Activated CD8-positive, alpha-beta T cell treated with anti-CD3 and anti-CD28 coated beads, Interleukin-2, amount 10 ng/mL, durations not matched to agents 7 days and 5 days (primary cell): ENCODE results near the gene MKI67. TPM values are rescaled to one million over a fixed set of nuclear protein-coding genes. Genes with fewer than 3 reads are reported as not detected.
"Not testable (repeated sequence)": the region's sequence is repeated elsewhere in the genome, so short reads cannot be mapped to it uniquely, and the experiment has no call there.

Experiments used
- ATAC-seq: fragments of 150-1000 bp; cut with Tn5 transposase; one replicate; pipeline ENCODE4 v1.10.0; 2021; ENCODE audit warnings: moderate library complexity
- CTCF ChIA-PET: fragments of 350-600 bp; sonication (Branson Sonifier 250); formaldehyde crosslinking; loops from one replicate; lab custom pipeline; 2021; ENCODE audit warnings: antibody characterized with exemption; lab: Charles Lee
- POLR2A ChIA-PET: fragments of 350-600 bp; sonication (Branson Sonifier 250); formaldehyde crosslinking; loops from one replicate; lab custom pipeline; 2021; ENCODE audit warnings: antibody characterized with exemption; lab: Charles Lee
- DNase-seq: peaks from one replicate; pipeline ENCODE4 v3.0.0-alpha.2; 2020
- H3K27ac Mint-ChIP-seq: one replicate; pipeline ENCODE4 v1.8.0; 2021; ENCODE audit warnings: mild to moderate bottlenecking, mixed read lengths
- H3K27me3 Mint-ChIP-seq: one replicate; pipeline ENCODE4 v1.8.0; 2021; ENCODE audit warnings: low read depth, mixed read lengths
- H3K36me3 Mint-ChIP-seq: one replicate; pipeline ENCODE4 v1.8.0; 2021; ENCODE audit warnings: low read depth, mixed read lengths
- H3K4me1 Mint-ChIP-seq: one replicate; pipeline ENCODE4 v1.8.0; 2021; ENCODE audit warnings: low read depth, mixed read lengths
- H3K4me3 Mint-ChIP-seq: one replicate; pipeline ENCODE4 v1.8.0; 2021; ENCODE audit warnings: mild to moderate bottlenecking, mixed read lengths
- H3K9me3 Mint-ChIP-seq: one replicate; pipeline ENCODE4 v1.8.0; 2022; ENCODE audit warnings: mixed read lengths; ENCODE audit not compliant: insufficient read depth
- total RNA-seq, 2 experiments: library from RNA; stranded (reverse); gene quantifications; one replicate each; pipeline ENCODE4 v1.2.3, GENCODE V29; 2021

The MKI67 gene
- total RNA-seq, 2 experiments from 2014 or later: 356 to 368 TPM

DNA sequence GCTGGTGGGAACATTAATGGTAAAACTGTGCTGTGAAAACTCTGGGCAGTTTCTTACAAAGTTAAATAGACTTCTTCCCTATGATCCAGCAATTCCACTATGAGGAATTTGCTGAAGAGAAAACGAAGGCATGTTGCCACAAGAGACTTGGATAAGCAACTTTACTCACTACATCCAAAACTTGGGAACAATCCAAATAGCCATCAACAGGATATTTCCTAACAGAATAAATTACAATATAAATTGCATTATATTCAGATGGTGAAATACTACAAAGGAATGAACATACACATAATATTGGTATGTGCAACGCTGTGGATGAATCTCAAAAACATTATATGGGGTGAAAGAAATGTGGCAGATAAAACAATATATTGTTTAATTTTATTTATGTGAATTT lies 21.4 kb upstream of the MKI67 start:
- no peak overlapping the region for H3K27ac Mint-ChIP-seq
- DNase-seq (no peak), ATAC-seq (no peak)
- H3K36me3 Mint-ChIP-seq: peaks cover 9% of the 10 kb centered on the region
- CTCF ChIA-PET: no interaction called here
- peaks cover under 1% of the 10 kb centered on the region for H3K27me3 Mint-ChIP-seq
- POLR2A ChIA-PET: no interaction called here
- no peak overlapping the region for H3K4me3 Mint-ChIP-seq
- peaks cover 12% of the 10 kb centered on the region for H3K9me3 Mint-ChIP-seq
- H3K4me1 Mint-ChIP-seq: peaks cover 33% of the 10 kb centered on the region

DNA sequence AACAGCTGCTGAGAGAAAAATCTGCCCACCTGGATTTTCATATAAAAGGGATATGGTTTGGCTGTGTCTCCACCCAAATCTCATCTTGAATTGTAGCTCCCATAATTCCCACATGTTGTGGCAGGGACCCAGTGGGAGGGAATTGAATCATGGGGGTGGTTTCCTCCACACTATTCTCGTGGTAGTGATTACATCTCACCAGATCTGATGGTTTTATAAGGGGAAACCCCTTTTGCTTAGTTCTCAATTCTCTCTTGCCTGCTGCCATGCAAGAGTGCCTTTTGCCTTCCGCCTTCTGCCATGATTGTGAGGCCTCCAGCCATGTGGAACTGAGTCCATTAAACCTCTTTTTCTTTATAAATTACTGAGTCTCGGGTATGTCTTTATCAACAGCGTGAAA lies 20.8 kb upstream of the MKI67 start:
- no peaks in the 10 kb centered on the region for H3K27me3 Mint-ChIP-seq
- ChIA-PET CTCF (interaction anchor here (0.9 to 1.2 kb wide), 2 partner anchors 32 to 69 kb away, joined by 3 read pairs; no protein-coding TSS in a partner anchor), POLR2A (no interaction called here)
- ATAC-seq: no peak
- peaks cover 33% of the 10 kb centered on the region for H3K4me1 Mint-ChIP-seq
- peaks cover 12% of the 10 kb centered on the region for H3K9me3 Mint-ChIP-seq
- peaks cover 9% of the 10 kb centered on the region for H3K36me3 Mint-ChIP-seq
- no peak for DNase-seq
- no peak overlapping the region for H3K4me3 Mint-ChIP-seq
- H3K27ac Mint-ChIP-seq: no peak overlapping the region

DNA sequence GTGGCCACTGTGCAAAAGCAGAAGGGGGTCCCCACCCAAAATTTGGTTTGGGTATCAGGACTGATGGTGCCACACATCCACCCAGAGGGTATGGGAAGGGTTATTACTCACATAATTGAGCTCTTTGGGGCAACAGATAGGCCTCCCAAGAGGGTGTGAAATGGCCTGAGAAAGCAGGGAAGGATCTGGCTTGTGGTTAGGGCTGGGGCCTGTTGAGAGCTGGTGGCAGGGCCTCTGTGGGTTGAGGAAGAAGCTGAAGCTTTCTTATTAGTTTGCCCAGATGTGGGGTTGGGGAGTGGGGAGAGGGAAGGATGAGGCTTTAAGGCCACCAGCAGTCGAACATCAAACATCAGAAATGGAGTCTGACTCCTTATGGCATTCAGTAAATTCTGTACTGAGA lies 18.3 kb upstream of the MKI67 start:
- Mint-ChIP-seq H3K4me3 (no peak overlapping the region), H3K27ac (peak overlapping the region; percentile 27), H3K36me3 (peaks cover 9% of the 10 kb centered on the region), H3K4me1 (peaks cover 33% of the 10 kb centered on the region), H3K27me3 (peaks cover 3% of the 10 kb centered on the region), H3K9me3 (peaks cover 12% of the 10 kb centered on the region)
- no peak for DNase-seq
- CTCF ChIA-PET: interaction anchor here (1.4 to 2.5 kb wide), 4 partner anchors 10 to 75 kb away, joined by 3 to 9 read pairs (median 4); no protein-coding TSS in a partner anchor
- POLR2A ChIA-PET: no interaction called here
- ATAC-seq: peak; percentile 23

DNA sequence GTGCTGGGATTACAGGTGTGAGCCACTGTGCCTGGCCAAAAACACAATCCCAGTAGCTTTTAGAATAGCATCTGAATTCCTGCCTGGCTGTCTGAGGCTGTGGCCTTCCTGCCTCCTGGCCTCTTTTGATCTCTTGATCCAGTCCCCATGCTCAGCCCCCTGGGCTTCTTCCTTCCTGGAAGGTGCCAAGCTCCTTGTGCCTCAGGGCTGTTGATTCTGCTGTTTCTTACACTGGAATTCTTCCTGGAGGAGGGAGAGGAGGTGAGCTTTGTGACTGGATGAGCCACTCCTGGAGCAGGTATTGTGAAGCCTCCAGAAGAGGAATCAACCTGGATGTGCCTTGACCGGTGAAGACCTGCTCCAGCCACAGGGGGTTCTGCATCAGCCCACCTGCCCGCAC lies 17.3 kb upstream of the MKI67 start:
- Mint-ChIP-seq H3K4me3 (no peak overlapping the region), H3K9me3 (peaks cover 12% of the 10 kb centered on the region), H3K27me3 (peaks cover 3% of the 10 kb centered on the region), H3K36me3 (peaks cover 9% of the 10 kb centered on the region), H3K27ac (no peak overlapping the region), H3K4me1 (peaks cover 33% of the 10 kb centered on the region)
- DNase-seq (no peak), ATAC-seq (no peak)
- CTCF ChIA-PET: interaction anchor here (1.1 to 2.5 kb wide), 6 partner anchors 10 to 74 kb away, joined by 3 to 9 read pairs (median 4); no protein-coding TSS in a partner anchor
- POLR2A ChIA-PET: interaction anchor here (0.6 kb wide), 1 partner anchor 29 kb away, joined by 4 read pairs; no protein-coding TSS in a partner anchor

DNA sequence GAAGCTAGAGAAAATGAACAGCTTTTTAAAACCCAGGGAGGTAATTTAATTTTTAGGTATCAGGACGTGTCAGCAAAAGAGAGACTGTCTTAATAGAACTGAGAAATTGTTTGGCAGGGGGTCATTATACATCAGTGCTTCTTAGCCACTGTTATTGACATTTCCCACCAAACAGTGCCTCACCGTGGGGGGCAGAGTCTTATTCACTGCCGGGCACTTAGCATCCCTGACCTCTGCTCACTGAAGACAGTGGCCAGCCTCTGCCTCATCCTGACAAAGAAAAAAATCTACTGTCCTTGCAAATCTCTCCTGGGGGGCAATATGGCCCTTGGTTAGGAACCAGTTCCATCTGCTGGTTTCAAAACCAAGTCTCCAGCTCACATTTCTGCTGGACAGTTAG lies 14.2 kb upstream of the MKI67 start:
- peaks cover 3% of the 10 kb centered on the region for H3K27me3 Mint-ChIP-seq
- no peak overlapping the region for H3K27ac Mint-ChIP-seq
- peaks cover 6% of the 10 kb centered on the region for H3K9me3 Mint-ChIP-seq
- peaks cover 19% of the 10 kb centered on the region for H3K4me1 Mint-ChIP-seq
- no peaks in the 10 kb centered on the region for H3K36me3 Mint-ChIP-seq
- ATAC-seq: no peak
- POLR2A ChIA-PET: no interaction called here
- CTCF ChIA-PET: no interaction called here
- DNase-seq: no peak
- no peak overlapping the region for H3K4me3 Mint-ChIP-seq

DNA sequence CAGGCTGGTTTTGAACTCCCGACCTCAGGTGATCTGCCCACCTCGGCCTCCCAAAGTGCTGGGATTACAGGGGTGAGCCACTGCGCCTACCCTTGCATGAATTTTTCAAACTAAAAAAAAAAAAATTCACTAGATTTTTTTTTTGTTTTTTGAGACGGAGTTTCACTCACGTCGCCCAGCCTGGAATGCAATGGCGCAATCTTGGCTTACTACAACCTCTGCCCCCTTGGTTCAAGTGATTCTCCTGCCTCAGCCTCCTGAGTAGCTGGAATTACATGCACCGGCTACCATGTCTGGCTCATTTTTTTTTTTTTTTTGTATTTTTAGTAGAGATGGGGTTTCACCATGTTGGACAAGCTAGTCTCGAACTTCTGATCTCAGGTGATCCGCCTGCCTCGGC lies 12.2 kb upstream of the MKI67 start:
- not testable (repeated sequence) for H3K4me3 Mint-ChIP-seq, H3K27me3 Mint-ChIP-seq, DNase-seq, H3K27ac Mint-ChIP-seq, ATAC-seq, H3K9me3 Mint-ChIP-seq, H3K4me1 Mint-ChIP-seq, H3K36me3 Mint-ChIP-seq
- POLR2A ChIA-PET: interaction anchor here (1.1 kb wide), 1 partner anchor 13 kb away, joined by 4 read pairs; no protein-coding TSS in a partner anchor
- CTCF ChIA-PET: interaction anchor here (1.0 to 2.5 kb wide), 4 partner anchors 11 to 103 kb away, joined by 4 to 9 read pairs (median 6); no protein-coding TSS in a partner anchor

DNA sequence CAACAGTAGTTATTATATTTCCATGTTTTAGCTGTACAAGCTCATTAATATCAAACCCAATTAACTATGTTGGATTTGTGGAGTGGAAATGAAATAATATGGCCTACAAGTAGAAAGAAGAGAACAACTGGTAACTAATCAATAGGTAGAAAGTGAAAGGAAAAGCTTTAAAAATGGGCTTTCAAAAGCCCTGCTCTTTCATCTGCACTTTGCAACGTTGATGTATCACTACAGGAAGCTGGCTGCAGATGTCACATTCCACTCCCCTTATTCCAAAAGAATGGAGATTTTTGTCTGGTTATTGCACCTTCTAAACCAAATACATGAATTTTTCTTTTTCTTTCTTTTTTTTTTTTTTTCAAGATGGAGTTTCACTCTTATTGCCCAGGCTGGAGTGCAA lies 11.7 kb upstream of the MKI67 start:
- DNase-seq (no peak), ATAC-seq (no peak)
- Mint-ChIP-seq H3K27me3 (peaks cover 9% of the 10 kb centered on the region), H3K9me3 (no peaks in the 10 kb centered on the region), H3K4me1 (peaks cover 5% of the 10 kb centered on the region), H3K27ac (no peak overlapping the region), H3K36me3 (no peaks in the 10 kb centered on the region), H3K4me3 (no peak overlapping the region)
- ChIA-PET CTCF (interaction anchor here (0.9 to 2.5 kb wide), 4 partner anchors 13 to 102 kb away, joined by 3 to 9 read pairs (median 6); no protein-coding TSS in a partner anchor), POLR2A (interaction anchor here (1.1 kb wide), 1 partner anchor 12 kb away, joined by 4 read pairs; no protein-coding TSS in a partner anchor)

DNA sequence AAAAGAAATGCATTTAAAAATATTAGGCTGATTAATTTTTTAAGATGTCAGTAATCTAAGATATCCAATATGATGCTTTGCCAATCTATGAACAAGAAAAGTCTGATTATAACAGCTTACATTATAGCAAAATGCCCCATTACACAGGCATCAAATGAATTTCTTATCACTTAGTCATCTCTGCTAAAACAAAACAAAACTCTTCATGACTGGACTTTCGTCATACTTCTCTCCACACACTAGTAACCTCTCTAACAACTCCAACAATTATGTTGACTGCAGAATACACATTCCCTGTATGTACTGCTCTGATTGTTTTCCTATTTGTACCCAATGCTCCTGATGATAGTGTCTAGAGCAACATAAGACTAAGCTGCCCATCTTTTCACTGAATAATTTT lies 3.8 kb upstream of the MKI67 start:
- no peak for DNase-seq
- Mint-ChIP-seq H3K4me3 (no peak overlapping the region), H3K9me3 (no peaks in the 10 kb centered on the region), H3K27me3 (peaks cover 18% of the 10 kb centered on the region), H3K27ac (no peak overlapping the region), H3K4me1 (peaks cover 8% of the 10 kb centered on the region), H3K36me3 (peaks cover 5% of the 10 kb centered on the region)
- ATAC-seq: no peak
- ChIA-PET CTCF (interaction anchor here (1.0 to 2.0 kb wide), 2 partner anchors 61 to 82 kb away, joined by 3 to 5 read pairs; no protein-coding TSS in a partner anchor), POLR2A (interaction anchor here (1.5 kb wide), 1 partner anchor 34 kb away, joined by 4 read pairs; no protein-coding TSS in a partner anchor)

DNA sequence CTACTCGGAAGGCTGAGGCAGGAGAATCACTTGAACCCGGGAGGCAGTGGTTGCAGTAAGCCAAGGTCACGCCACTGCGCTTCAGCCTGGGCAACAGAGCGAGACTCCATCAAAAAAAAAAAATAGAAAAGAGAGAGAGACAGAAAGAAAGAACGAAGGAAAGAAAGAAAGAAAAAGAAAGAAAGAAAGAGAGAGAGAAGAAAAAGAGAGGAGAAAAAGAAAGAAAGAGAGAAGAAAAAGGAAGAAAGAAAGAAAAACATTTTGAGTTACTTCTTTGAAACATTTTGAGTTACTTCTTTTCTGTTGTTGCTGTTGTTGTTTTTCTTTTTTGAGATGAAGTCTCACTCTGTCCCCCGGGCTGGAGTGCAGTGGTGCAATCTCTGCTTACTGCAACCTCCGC lies 2.4 kb upstream of the MKI67 start:
- H3K27me3 Mint-ChIP-seq: peaks cover 13% of the 10 kb centered on the region
- POLR2A ChIA-PET: interaction anchor here (1.5 kb wide), 1 partner anchor 33 kb away, joined by 4 read pairs; no protein-coding TSS in a partner anchor

DNA sequence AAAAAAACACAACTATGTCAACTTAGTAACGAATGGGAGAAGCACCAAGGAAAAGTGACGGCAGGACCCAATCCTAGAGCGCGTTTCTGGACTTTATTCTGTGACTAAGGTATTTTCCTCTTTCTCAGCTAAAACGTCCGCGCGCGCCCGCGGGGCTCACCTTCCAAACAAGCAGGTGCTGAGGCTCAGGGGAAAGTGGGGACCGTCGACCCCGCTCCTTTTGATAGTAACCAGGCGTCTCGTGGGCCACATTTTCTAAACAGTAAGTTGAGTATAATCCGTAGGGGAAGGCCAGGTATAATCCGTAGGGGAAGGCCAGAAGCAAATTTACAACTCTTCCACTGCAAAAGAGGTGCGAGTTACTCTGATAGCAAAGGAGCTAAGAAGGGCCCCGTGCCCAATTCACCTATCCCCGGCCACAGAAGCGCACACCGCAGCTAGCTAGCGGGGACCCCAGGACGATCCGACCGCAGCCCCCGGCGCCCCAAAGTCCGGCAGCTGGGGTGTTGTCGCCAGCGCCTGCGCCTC lies 743 bp downstream of the MKI67 start:
- Mint-ChIP-seq H3K27ac (peak overlapping the region; percentile 93), H3K9me3 (no peaks in the 10 kb centered on the region), H3K27me3 (peaks cover 2% of the 10 kb centered on the region), H3K36me3 (peaks cover 46% of the 10 kb centered on the region), H3K4me1 (peaks cover 46% of the 10 kb centered on the region), H3K4me3 (peak overlapping the region; percentile 95)
- no peak for ATAC-seq
- DNase-seq: no peak
- POLR2A ChIA-PET: interaction anchor here (0.5 to 2.5 kb wide), 15 partner anchors 9 to 78 kb away, joined by 3 to 17 read pairs (median 4); no protein-coding TSS in a partner anchor
- CTCF ChIA-PET: interaction anchor here (0.8 to 2.2 kb wide), 4 partner anchors 11 to 56 kb away, joined by 3 to 7 read pairs (median 4); no protein-coding TSS in a partner anchor

More for the DNA sequence above, 2.4 kb upstream of the MKI67 start:
- Mint-ChIP-seq H3K9me3 (no peaks in the 10 kb centered on the region), H3K36me3 (peaks cover 20% of the 10 kb centered on the region), H3K4me3 (no peak overlapping the region), H3K4me1 (peaks cover 20% of the 10 kb centered on the region), H3K27ac (no peak overlapping the region)
- no peak for DNase-seq
- no peak for ATAC-seq
- CTCF ChIA-PET: interaction anchor here (1.3 to 2.1 kb wide), 3 partner anchors 22 to 93 kb away, joined by 4 to 6 read pairs (median 5); no protein-coding TSS in a partner anchor

DNA sequence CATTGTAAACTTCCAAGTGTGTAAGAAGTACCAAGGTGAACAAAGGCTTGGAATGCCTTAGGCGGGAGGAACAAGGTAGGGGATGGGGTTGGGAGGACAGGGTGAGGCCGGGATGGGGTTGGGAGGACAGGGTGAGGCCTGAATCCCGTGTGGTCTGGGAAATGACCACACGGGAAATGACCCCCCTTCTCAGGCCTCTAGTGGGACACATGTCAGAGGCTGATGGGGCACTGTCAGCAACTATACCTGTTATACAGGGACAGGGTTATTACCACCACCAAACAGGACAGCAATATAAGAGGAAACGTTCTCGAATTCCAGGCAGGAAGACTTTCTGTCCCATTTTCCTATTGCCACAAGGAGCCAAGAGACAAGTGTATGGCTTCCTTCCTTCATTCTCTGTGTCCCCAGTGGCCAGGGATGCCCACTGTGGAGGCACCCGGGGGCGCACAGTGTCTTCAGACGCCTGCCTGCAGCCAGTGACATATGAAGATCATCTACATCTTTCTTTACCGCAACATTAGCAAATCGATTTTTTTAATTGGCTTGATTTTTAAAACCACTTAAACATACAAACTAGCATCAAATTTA lies 1.3 kb downstream of the MKI67 start:
- POLR2A ChIA-PET: interaction anchor here (0.5 to 2.5 kb wide), 14 partner anchors 9 to 77 kb away, joined by 3 to 17 read pairs (median 4); no protein-coding TSS in a partner anchor
- ATAC-seq: no peak
- Mint-ChIP-seq H3K36me3 (peaks cover 51% of the 10 kb centered on the region), H3K4me1 (peaks cover 52% of the 10 kb centered on the region), H3K27me3 (no peaks in the 10 kb centered on the region), H3K27ac (peak overlapping the region; percentile 93), H3K9me3 (no peaks in the 10 kb centered on the region), H3K4me3 (peak overlapping the region; percentile 95)
- no peak for DNase-seq
- CTCF ChIA-PET: interaction anchor here (1.0 to 2.2 kb wide), 3 partner anchors 26 to 56 kb away, joined by 3 to 7 read pairs (median 4); no protein-coding TSS in a partner anchor
